Suprapubic skin (tissue), 4 donors: Measurements from ENCODE around the gene FKBP4.

ENCODE experiments used
- EP300 ChIP-seq: sonication (generic); formaldehyde crosslinking; IDR thresholded peaks from one replicate; pipeline ENCODE4 v1.6.1; 2017; ENCODE audit warnings: antibody characterized with exemption
- POLR2A ChIP-seq, 2 donors: fragments of 450-650 bp; IDR thresholded peaks; one replicate each; pipeline ENCODE4 v1.6.1; 2017; ENCODE audit warnings: antibody characterized with exemption in 2 of 2, mild to moderate bottlenecking in 2 of 2, moderate library complexity in 2 of 2
- POLR2AphosphoS5 ChIP-seq, 3 donors: sonication (generic); formaldehyde crosslinking; IDR thresholded peaks; one replicate each; pipeline ENCODE4 v1.6.1; 2017; ENCODE audit warnings: antibody characterized with exemption in 3 of 3
- TF ChIP-seq, protein P1 (sequence below), 2 donors: fragments of 200-600 bp in 1 of 2; fragments of 450-650 bp in 1 of 2; sonication (generic) in 1 of 2; IDR thresholded peaks; one replicate each; pipeline ENCODE4 v1.5.1; 2016 to 2019; ENCODE audit warnings: antibody characterized with exemption in 2 of 2, mild to moderate bottlenecking in 1 of 2, moderate library complexity in 1 of 2

- TF ChIP-seq, protein P1, sequence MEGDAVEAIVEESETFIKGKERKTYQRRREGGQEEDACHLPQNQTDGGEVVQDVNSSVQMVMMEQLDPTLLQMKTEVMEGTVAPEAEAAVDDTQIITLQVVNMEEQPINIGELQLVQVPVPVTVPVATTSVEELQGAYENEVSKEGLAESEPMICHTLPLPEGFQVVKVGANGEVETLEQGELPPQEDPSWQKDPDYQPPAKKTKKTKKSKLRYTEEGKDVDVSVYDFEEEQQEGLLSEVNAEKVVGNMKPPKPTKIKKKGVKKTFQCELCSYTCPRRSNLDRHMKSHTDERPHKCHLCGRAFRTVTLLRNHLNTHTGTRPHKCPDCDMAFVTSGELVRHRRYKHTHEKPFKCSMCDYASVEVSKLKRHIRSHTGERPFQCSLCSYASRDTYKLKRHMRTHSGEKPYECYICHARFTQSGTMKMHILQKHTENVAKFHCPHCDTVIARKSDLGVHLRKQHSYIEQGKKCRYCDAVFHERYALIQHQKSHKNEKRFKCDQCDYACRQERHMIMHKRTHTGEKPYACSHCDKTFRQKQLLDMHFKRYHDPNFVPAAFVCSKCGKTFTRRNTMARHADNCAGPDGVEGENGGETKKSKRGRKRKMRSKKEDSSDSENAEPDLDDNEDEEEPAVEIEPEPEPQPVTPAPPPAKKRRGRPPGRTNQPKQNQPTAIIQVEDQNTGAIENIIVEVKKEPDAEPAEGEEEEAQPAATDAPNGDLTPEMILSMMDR (IDR thresholded peaks at IDR 0.05), result no peak
- TF ChIP-seq POLR2A (IDR thresholded peaks at IDR 0.05), result no peak
- TF ChIP-seq EP300, result no peak
- no peak for TF ChIP-seq POLR2AphosphoS5 (IDR thresholded peaks at IDR 0.05)
These were observed 43.1 kb upstream of the FKBP4 start for GRCh38 chr12:2751686-2752085.
